GM12874 (cell line): ENCODE data around the gene NECAB3.

Experiments
- TF ChIP-seq, protein P1 (sequence below): IDR thresholded peaks from 2 replicates; pipeline ENCODE4 v1.5.1; 2011; ENCODE audit warnings: low read depth, mild to moderate bottlenecking, control low read depth, low read length, moderate library complexity; ENCODE audit not compliant: insufficient read depth

Gene NECAB3

DNA sequence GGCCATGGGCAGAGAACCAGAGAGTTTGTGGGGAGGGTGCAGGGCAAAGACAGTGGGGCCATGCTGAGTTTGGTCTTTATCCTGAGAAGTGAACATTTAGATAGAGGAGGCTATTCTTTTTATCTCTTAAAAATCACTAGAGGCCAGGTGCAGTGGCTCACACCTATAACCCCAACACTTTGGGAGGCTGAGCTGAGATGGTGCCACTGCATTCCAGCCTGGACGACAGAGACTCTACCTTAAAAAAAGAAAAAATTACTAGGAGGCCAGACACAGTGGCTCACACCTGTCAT lies 37.2 kb upstream of the NECAB3 start:
- TF ChIP-seq, protein P1, sequence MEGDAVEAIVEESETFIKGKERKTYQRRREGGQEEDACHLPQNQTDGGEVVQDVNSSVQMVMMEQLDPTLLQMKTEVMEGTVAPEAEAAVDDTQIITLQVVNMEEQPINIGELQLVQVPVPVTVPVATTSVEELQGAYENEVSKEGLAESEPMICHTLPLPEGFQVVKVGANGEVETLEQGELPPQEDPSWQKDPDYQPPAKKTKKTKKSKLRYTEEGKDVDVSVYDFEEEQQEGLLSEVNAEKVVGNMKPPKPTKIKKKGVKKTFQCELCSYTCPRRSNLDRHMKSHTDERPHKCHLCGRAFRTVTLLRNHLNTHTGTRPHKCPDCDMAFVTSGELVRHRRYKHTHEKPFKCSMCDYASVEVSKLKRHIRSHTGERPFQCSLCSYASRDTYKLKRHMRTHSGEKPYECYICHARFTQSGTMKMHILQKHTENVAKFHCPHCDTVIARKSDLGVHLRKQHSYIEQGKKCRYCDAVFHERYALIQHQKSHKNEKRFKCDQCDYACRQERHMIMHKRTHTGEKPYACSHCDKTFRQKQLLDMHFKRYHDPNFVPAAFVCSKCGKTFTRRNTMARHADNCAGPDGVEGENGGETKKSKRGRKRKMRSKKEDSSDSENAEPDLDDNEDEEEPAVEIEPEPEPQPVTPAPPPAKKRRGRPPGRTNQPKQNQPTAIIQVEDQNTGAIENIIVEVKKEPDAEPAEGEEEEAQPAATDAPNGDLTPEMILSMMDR, result no peak

DNA sequence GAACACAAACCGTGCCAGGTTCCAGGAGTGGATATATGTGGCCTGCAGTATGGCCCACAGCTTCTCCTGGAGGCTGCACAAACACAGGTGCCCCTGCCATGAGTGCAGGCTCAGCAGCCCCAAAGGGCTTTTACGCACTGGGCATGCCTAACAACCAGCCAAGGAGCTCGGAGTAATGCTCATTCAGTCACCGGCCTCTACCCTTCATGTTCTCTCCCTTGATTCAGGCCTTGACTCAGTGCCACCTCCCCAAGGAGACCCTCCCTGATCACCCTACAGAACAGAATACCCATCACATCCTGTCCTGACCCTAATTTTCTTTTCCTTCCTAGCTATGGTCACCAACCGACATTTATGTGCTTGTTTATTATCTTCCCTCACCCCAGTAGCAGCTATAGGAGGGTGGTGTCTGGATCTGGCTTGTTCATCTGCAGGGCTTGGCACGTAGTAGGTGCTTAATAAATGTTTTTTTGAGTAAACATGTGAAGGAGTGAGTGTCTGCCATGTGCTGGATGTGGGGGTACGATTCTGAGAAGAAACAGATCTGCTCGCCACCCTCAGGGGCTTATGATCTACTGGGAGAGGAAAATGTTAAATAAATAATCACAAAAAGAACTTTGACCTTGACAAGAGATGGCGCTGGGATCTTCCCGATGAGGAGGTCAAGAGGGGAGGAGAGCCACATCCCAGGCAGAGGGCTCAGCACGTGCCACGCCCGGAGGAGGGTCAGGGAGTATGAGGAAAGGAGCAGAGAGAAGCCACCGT lies 36.6 kb upstream of the NECAB3 start:
- TF ChIP-seq, protein P1, result no peak

DNA sequence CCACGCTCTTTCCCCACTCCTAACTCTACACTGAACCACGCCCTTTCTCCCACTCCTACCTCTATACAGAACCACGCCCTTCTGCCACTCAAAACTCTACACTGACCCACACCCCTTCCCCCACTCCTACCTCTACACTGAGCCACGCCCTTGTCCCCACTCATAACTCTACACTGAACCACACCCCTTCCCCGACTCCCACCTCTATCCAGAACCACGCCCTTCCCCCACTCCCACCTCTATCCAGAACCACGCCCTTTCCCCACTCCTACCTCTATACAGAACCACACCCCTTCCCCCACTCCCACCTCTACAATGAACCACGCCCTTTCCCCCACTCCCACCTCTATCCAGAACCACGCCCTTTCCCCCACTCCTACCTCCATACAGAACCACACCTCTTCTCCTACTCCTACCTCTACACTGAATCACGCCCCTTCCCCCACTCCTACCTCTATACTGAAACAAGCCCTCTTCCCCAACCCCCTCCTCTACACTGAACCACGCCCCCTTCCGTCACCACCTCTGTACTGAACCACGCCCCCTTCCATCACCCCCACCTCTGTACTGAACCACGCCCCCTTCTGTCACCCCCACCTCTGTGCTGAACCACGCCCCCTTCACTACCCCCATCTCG lies 35.8 kb upstream of the NECAB3 start:
- TF ChIP-seq, protein P1, result no peak

DNA sequence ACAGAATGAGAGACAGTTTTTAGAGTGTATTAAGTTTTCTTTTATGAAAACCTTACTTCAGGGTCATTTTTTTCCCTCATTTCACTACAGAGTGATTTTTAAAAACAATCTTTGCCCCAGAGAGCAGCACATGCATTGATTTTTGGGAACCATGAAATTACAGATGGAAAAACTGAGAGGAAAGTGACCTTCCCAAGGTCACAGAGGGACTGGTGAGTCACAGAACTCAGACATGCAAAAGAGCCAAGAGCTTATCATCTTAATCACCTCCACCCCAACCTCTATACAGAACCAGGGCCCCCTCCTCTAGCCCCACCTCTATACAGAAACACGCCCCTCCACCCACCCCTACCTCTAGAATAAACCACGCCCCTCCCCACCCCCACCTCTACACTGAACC lies 35.2 kb upstream of the NECAB3 start:
- TF ChIP-seq, protein P1, result no peak

DNA sequence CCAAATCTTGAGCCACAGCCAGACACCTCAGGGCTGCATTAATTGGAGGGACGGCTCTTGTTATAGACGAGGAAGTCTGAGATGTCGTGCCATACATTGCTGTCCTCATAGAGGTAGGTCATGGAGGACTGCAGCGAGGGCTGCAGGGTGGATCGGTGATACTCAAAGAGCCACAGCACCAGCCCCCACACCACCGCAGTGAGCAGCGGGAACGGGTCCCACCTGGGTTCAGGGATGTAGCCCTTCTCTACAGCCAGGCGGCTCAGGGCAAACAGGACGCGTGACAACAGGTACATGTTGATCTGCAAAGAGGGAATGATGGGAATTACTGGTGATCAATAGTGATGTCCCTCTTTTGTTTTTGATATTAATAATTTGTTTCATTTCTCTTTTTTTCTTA lies 33.4 kb upstream of the NECAB3 start:
- TF ChIP-seq, protein P1, result no peak

DNA sequence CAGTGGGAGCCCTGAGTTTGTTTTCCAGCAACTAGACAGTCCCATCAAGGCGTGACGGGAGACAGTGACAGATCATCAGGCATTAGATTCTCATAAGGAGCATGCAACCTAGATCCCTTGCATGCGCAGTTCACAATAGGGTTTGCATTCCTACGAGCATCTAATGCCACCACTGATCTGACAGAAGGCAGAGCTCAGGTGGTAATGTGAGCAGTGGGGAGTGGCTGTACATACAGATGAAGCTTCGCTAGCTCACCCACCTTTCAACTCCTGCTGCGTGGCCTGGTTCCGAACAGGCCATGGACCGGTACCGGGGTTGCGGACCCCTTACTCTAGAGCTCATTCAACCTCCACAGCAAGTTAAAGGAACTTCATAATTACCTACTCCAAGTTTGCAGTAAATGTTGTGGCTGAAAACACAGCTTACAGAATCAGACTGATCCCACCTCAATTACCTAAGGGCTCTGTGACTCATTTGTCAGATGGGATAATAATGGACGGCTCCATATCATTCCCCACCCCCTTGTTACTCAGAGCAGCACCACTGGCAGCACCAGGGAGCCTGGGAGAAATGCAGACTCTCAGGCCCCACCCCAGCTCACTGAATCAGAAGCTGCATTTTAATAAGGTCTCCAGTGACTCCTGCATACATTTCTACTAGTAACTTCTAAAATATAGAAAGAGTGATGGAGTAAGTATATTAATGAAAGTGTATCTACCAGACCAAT lies 30.1 kb upstream of the NECAB3 start:
- TF ChIP-seq, protein P1, result no peak

DNA sequence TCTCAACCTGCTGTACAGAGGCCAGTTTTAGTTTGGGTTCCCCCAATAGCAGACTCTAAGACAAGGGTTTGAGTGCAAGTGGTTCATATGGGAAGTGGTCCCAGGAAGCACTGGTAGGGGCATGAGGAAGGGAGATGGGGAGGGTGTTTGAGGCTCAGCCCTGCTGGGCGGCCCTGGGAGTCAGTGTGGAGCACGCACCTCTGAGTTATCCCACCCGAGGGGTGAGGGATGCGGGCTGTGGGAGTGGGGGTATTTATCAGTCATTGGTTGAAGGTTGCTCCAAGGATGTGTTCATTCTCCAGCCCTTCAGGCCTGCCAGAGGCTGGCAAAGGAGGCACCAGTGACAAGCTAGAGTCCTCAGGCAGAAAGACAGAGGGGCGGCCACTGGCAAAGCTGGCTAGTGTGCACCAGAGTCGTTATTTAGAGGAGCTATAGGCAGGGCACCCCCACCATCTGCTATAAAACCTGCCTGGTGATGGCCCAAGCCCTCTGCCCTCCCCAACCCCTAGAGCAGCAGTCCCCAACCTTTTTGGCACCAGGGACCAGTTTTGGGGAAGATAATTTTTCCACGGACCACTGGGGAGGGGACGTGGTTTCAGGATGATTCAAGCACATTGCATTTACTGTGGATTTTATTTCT lies 29.4 kb upstream of the NECAB3 start:
- TF ChIP-seq, protein P1, result no peak
